Naive thymus-derived CD4-positive, alpha-beta T cell (primary cell): ENCODE measurements around the gene CHKB. TPM values are rescaled to one million over a fixed set of nuclear protein-coding genes. Genes with fewer than 3 reads are reported as not detected.

Experiments
- ATAC-seq: fragments of 150-1000 bp; cut with Tn5 transposase; 2 replicates; pipeline ENCODE4 v1.10.0; 2021; ENCODE audit warnings: mild to moderate bottlenecking, moderate library complexity
- CTCF ChIA-PET: fragments of 350-600 bp; sonication (Branson Sonifier 250); formaldehyde crosslinking; loops from one replicate; lab custom pipeline; 2021; ENCODE audit warnings: antibody characterized with exemption; lab: Charles Lee
- POLR2A ChIA-PET: fragments of 350-600 bp; sonication (Branson Sonifier 250); formaldehyde crosslinking; loops from one replicate; lab custom pipeline; 2021; ENCODE audit warnings: antibody characterized with exemption, inconsistent platforms; lab: Charles Lee
- DNase-seq, 9 donors: peaks; one replicate each; pipeline versions ENCODE4 v3.0.0 to v3.0.0-alpha.2; 2020 to 2022; ENCODE audit warnings: mixed read lengths in 1 of 9
- H3K27ac ChIP-seq: one replicate; pipeline ENCODE4 v1.7.0; 2013; ENCODE audit warnings: mild to moderate bottlenecking, low read depth, low read length, moderate library complexity
- H3K27me3 ChIP-seq, 2 donors: one replicate each; pipeline ENCODE4 v1.7.0; 2013; ENCODE audit warnings: low read length in 2 of 2, mild to moderate bottlenecking in 2 of 2, moderate library complexity in 2 of 2; ENCODE audit not compliant: control insufficient read depth in 2 of 2, insufficient read depth in 2 of 2
- H3K36me3 ChIP-seq, 3 experiments: 1 replicate in 2 of 3; 2 replicates in 1 of 3; pipeline ENCODE4 v1.7.0; 2013; ENCODE audit warnings: low read length in 3 of 3, mild to moderate bottlenecking in 3 of 3, moderate library complexity in 1 of 3; ENCODE audit not compliant: insufficient read depth in 3 of 3, control insufficient read depth in 2 of 3
- H3K4me1 ChIP-seq, 2 donors: one replicate each; pipeline ENCODE4 v1.7.0; 2013; ENCODE audit warnings: low read length in 2 of 2, mild to moderate bottlenecking in 2 of 2, moderate library complexity in 1 of 2; ENCODE audit not compliant: control insufficient read depth in 2 of 2, insufficient read depth in 2 of 2
- H3K4me3 ChIP-seq: 2 replicates; pipeline ENCODE4 v1.7.0; 2013; ENCODE audit warnings: mild to moderate bottlenecking, low read length
- H3K9me3 ChIP-seq, 3 experiments: 1 replicate in 2 of 3; 2 replicates in 1 of 3; pipeline ENCODE4 v1.7.0; 2013; ENCODE audit warnings: low read length in 3 of 3; ENCODE audit not compliant: control insufficient read depth in 2 of 3
- H3K27ac Mint-ChIP-seq, 9 donors: one replicate each; pipeline ENCODE4 v1.8.0; 2020 to 2022; ENCODE audit warnings: mixed read lengths in 9 of 9, mild to moderate bottlenecking in 8 of 9, moderate library complexity in 5 of 9, inconsistent platforms in 2 of 9
- H3K27me3 Mint-ChIP-seq, 5 donors: one replicate each; pipeline ENCODE4 v1.8.0; 2021 to 2022; ENCODE audit warnings: mixed read lengths in 5 of 5, mild to moderate bottlenecking in 1 of 5
- H3K36me3 Mint-ChIP-seq, 5 donors: one replicate each; pipeline ENCODE4 v1.8.0; 2020 to 2022; ENCODE audit warnings: mixed read lengths in 5 of 5, mild to moderate bottlenecking in 3 of 5, inconsistent platforms in 1 of 5
- H3K4me1 Mint-ChIP-seq, 7 donors: one replicate each; pipeline ENCODE4 v1.8.0; 2020 to 2022; ENCODE audit warnings: mixed read lengths in 7 of 7, mild to moderate bottlenecking in 3 of 7, inconsistent platforms in 1 of 7
- H3K4me3 Mint-ChIP-seq, 10 donors: one replicate each; pipeline ENCODE4 v1.8.0; 2020 to 2022; ENCODE audit warnings: mild to moderate bottlenecking in 10 of 10, mixed read lengths in 10 of 10, moderate library complexity in 6 of 10, inconsistent platforms in 2 of 10
- H3K9me3 Mint-ChIP-seq, 11 donors: one replicate each; pipeline ENCODE4 v1.8.0; 2020 to 2022; ENCODE audit warnings: mixed read lengths in 11 of 11, mild to moderate bottlenecking in 4 of 11, inconsistent platforms in 1 of 11, moderate library complexity in 1 of 11
- intact Hi-C, 2 donors: fragments of 100-400 bp; cut with micrococcal nuclease; formaldehyde crosslinking; loops; one replicate each; pipeline ENCODE4 v1.15.1; 2023
- polyA plus RNA-seq, 2 donors: library from polyadenylated mRNA; unstranded; fragments of 300-500 nt; fragmentation: Illumina TruSeq; gene quantifications; one replicate each; pipeline ENCODE4 v1.2.3, GENCODE V29; 2021
- total RNA-seq, 6 experiments: library from RNA in 5 of 6; stranded (reverse) in 5 of 6; gene quantifications; 1 replicate in 5 of 6; 2 replicates in 1 of 6; pipeline ENCODE4 v1.2.3 and lab custom pipeline; 2021 to 2026

The CHKB gene
- total and polyA plus RNA-seq, 7 experiments from 2014 or later = 24.2 to 214 (median 158) TPM

DNA sequence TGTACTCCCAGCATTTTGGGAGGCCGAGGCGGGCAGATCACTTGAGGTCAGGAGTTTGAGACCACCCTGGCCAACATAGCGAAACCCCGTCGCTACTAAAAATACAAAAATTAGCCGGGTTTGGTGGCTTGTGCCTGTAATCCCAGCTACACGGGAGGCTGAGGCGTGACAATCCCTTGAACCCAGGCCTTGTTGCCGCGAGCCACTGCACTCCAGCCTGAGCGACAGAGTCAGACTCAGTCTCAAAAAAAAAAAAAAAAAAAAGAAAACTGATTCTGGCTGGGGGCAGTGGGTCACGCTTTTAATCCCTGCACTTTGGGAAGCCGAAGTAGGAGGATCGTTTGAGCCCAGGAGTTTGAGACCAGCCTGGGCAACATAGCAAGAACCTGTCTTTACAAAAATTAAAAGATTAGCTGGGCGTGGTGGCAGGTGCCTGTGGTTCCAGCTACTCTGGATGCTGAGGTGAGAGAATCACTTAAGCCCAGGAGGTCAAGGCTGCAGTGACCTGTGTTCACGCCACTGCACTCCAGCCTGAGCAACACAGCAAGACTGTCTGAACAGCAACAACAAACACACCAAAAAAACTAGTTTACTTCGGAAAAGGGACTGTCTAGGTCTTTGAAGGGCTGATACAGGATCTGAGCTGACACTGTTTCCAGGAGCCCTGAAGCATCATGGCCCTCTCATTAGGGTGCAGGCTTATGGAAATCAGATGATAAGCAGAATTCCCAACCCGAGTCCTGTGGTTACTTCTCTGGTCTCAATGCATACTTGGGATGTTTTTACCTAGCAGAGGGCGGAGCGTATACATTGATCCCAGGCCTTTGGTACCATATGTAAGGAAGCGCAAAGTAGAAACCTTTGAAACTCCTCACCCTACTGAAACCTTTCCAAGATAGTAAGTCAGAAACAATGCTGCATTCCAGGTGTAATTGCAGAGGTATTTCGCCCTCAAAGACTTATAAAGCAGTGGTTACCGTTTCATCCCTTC, 1.8 kb upstream of the CHKB start:
- no peak overlapping the region for H3K27ac Mint-ChIP-seq
- peaks cover 0 to 12% (median 4%) of the 10 kb centered on the region in 5 donors for H3K36me3 Mint-ChIP-seq
- Histone ChIP-seq H3K36me3 (peaks cover 0 to 18% (median 0%) of the 10 kb centered on the region in 3 experiments), H3K27ac (no peak overlapping the region), H3K4me1 (peaks cover 16 to 18% of the 10 kb centered on the region in 2 donors), H3K4me3 (no peak overlapping the region), H3K27me3 (no peaks in the 10 kb centered on the region), H3K9me3 (no peaks in the 10 kb centered on the region)
- no peak for DNase-seq
- peak overlapping the region; percentile 81 to 94 (median 90) for H3K4me3 Mint-ChIP-seq
- peaks cover 0 to 1% (median 0%) of the 10 kb centered on the region in 5 donors for H3K27me3 Mint-ChIP-seq
- ATAC-seq = no peak
- no peaks in the 10 kb centered on the region for H3K9me3 Mint-ChIP-seq
- CTCF ChIA-PET = interaction anchor here (1.0 kb wide), 1 partner anchor 21 kb away, joined by 3 read pairs; no protein-coding TSS in a partner anchor
- intact Hi-C loops = loop anchor here in 1 of 2 donors (10.0 kb wide), 1 partner anchor 310 kb away; the partner anchor contains the start of gene MAPK11
- POLR2A ChIA-PET = interaction anchor here (0.9 to 3.7 kb wide), 3 partner anchors 20 to 37 kb away, joined by 3 to 33 read pairs (median 3); partner anchors contain the start of gene SYCE3
- peaks cover 0 to 34% (median 18%) of the 10 kb centered on the region in 7 donors for H3K4me1 Mint-ChIP-seq

DNA sequence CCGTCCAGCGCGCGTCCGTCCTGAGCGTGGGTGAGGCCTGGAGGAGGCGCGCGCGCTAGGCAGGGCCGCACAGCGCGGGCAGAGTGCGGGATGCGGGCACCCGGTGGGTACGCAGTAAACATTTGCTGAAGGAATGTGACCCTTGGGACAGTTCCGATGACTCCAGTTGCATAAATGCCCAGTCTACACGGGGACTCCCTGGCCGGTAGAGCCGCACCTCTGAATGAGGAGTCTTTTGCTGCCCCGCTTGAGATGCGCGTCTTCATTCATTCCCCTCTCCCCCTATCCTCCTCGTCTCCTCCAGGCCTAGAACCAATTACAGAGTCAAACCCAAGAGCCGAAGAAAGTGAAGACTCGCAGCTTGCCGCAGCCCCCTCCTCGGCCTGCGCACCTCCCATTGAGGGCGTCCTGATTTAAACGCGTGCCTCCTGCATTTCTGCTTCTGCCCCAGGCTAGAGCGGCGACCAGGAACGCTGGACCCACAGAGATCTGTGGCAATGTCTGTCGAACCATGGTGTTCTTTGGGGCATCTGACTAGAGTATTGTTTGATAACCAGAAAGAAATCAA, 729 bp upstream of the CHKB start:
- no peaks in the 10 kb centered on the region for H3K9me3 ChIP-seq
- H3K4me1 ChIP-seq = peaks cover 16 to 18% of the 10 kb centered on the region in 2 donors
- ChIA-PET POLR2A (interaction anchor here (1.0 to 3.7 kb wide), 9 partner anchors 12 to 76 kb away, joined by 3 to 33 read pairs (median 7); partner anchors contain the start of genes LMF2, NCAPH2, SCO2 and SYCE3), CTCF (interaction anchor here (2.2 kb wide), 1 partner anchor 37 kb away, joined by 8 read pairs; no protein-coding TSS in a partner anchor)
- H3K36me3 ChIP-seq = peaks cover 0 to 25% (median 0%) of the 10 kb centered on the region in 3 experiments
- H3K27me3 ChIP-seq = no peaks in the 10 kb centered on the region
- peak overlapping the region; percentile 80 for H3K4me3 ChIP-seq
- ATAC-seq (peak; percentile 16), DNase-seq (no peak)
- intact Hi-C loops = loop anchor here (1.0 to 10.0 kb wide), 10 partner anchors 17 to 383 kb away; partner anchors contain the start of genes ARSA (in 1 of the 2), MAPK11 (in 1 of the 2), MAPK8IP2 (in 1 of the 2) and SBF1 (in 1 of the 2)
- H3K9me3 Mint-ChIP-seq = no peaks in the 10 kb centered on the region
- peak overlapping the region; percentile 81 to 94 (median 90) for H3K4me3 Mint-ChIP-seq
- H3K36me3 Mint-ChIP-seq = peaks cover 0 to 12% (median 4%) of the 10 kb centered on the region in 5 donors
- H3K27ac ChIP-seq = peak overlapping the region; percentile 99
- H3K27me3 Mint-ChIP-seq = no peaks in the 10 kb centered on the region
- peaks cover 0 to 35% (median 18%) of the 10 kb centered on the region in 7 donors for H3K4me1 Mint-ChIP-seq
- peak overlapping the region; percentile 12 to 96 (median 91) for H3K27ac Mint-ChIP-seq

DNA sequence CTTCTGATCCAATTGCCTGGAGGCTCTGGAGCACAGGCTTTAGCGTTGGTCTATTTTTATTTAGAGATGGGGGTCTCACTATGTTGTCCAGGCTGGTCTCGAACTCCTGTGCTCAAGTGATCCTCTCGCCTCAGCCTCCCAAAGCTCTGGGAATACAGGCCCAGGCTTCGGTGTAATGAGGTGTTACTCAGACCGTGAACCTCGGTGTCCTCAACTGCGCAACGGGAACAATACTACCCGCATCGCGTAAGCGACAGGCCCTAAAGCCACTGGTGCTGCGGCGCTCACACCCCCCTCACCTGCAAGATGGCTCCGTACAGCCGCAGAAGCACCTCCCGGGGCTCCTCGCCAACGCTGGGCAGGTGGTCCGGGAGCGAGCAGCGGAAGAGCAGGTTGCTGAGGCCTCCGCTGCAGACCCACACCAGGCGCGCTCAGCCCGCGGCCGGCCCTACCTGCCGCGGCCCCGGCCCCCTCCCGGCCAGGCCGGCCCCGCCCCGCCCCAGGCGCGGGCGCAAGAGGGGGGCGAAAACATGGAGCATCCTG, 628 bp downstream of the CHKB start:
- peak overlapping the region; percentile 80 for H3K4me3 ChIP-seq
- peaks cover 16 to 18% of the 10 kb centered on the region in 2 donors for H3K4me1 ChIP-seq
- peak in 1 of 9 donors; percentile 34 for DNase-seq
- H3K27me3 ChIP-seq = no peaks in the 10 kb centered on the region
- H3K36me3 ChIP-seq = peaks cover 0 to 25% (median 0%) of the 10 kb centered on the region in 3 experiments
- ChIA-PET POLR2A (interaction anchor here (0.6 to 3.7 kb wide), 17 partner anchors 13 to 390 kb away, joined by 3 to 33 read pairs (median 4); partner anchors contain the start of genes ARSA, LMF2, NCAPH2 and SCO2), CTCF (interaction anchor here (2.2 kb wide), 1 partner anchor 39 kb away, joined by 8 read pairs; no protein-coding TSS in a partner anchor)
- peak overlapping the region; percentile 99 for H3K27ac ChIP-seq
- peak overlapping the region; percentile 84 to 97 (median 92) for H3K4me3 Mint-ChIP-seq
- H3K9me3 Mint-ChIP-seq = no peaks in the 10 kb centered on the region
- intact Hi-C loops = loop anchor here (1.0 to 10.0 kb wide), 12 partner anchors 20 to 381 kb away; partner anchors contain the start of genes NCAPH2 (in 2 of the 2), ARSA (in 1 of the 2), MAPK11 (in 1 of the 2) and SBF1 (in 1 of the 2)
- no peaks in the 10 kb centered on the region for H3K27me3 Mint-ChIP-seq
- H3K27ac Mint-ChIP-seq = peak overlapping the region; percentile 84 to 96 (median 93)
- H3K9me3 ChIP-seq = no peaks in the 10 kb centered on the region
- H3K4me1 Mint-ChIP-seq = peaks cover 5 to 40% (median 22%) of the 10 kb centered on the region in 7 donors
- ATAC-seq = no peak
- peaks cover 0 to 12% (median 4%) of the 10 kb centered on the region in 5 donors for H3K36me3 Mint-ChIP-seq

DNA sequence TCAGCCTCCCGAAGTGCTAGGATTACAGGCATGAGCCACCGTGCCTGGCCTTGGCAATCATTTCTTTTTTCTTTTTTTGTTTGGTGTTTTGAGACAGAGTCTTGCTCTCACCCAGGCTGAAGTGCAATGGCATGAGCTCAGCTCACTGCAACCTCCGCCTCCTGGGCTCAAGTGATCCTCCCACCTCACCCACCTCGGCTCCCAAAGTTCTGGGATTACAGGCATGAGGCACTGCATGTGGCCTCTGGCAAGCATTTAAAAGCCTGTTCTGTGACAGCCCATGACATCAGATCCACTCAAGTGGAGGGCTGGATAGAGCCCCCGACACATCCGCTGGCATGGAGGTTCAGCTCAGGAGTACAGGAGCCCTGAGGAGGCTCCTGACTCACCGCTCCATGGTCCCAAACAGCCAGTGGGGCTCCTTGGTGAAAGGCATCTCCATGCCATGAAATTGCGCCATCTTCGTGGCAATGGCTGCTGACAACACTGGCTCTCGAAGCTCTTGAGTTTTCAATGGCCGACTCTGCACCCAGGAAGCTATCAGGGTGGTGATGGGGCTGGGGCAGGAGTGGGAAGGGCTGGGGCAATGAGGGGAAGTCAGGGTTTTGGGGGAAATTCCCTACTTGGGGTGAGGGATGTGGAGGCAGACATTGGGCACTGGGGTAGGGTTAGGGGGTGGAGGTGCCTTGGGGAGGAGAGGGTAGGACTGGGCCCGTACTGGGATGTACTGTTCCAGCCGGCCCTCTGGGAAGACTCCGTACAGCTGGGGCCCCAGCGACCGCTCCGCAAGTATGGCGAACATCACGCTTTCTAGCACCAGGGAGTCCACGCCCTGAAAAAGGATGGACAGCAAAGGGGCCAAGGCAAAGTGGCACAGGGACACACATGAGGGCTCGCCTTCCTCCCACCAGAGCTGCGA, 1.4 kb downstream of the CHKB start:
- H3K27ac Mint-ChIP-seq = peak overlapping the region; percentile 28 to 96 (median 87)
- H3K4me1 Mint-ChIP-seq = peaks cover 5 to 40% (median 24%) of the 10 kb centered on the region in 7 donors
- intact Hi-C loops = loop anchor here in 1 of 2 donors (10.0 kb wide), 1 partner anchor 306 kb away; the partner anchor contains the start of gene MAPK11
- POLR2A ChIA-PET = interaction anchor here (0.6 to 3.7 kb wide), 13 partner anchors 12 to 96 kb away, joined by 3 to 33 read pairs (median 5); partner anchors contain the start of genes SCO2 and SYCE3
- peak overlapping the region; percentile 99 for H3K27ac ChIP-seq
- no peak for ATAC-seq
- peak overlapping the region; percentile 81 to 92 (median 87) for H3K4me3 Mint-ChIP-seq
- CTCF ChIA-PET = interaction anchor here (0.8 to 2.2 kb wide), 2 partner anchors 39 to 256 kb away, joined by 3 to 8 read pairs; no protein-coding TSS in a partner anchor
- H3K36me3 Mint-ChIP-seq = peaks cover 0 to 12% (median 4%) of the 10 kb centered on the region in 5 donors
- no peaks in the 10 kb centered on the region for H3K27me3 ChIP-seq
- H3K27me3 Mint-ChIP-seq = no peaks in the 10 kb centered on the region
- H3K4me1 ChIP-seq = peaks cover 16 to 18% of the 10 kb centered on the region in 2 donors
- peaks cover 0 to 29% (median 0%) of the 10 kb centered on the region in 3 experiments for H3K36me3 ChIP-seq
- peak overlapping the region; percentile 80 for H3K4me3 ChIP-seq
- H3K9me3 ChIP-seq = no peaks in the 10 kb centered on the region
- no peak for DNase-seq
- no peaks in the 10 kb centered on the region for H3K9me3 Mint-ChIP-seq

DNA sequence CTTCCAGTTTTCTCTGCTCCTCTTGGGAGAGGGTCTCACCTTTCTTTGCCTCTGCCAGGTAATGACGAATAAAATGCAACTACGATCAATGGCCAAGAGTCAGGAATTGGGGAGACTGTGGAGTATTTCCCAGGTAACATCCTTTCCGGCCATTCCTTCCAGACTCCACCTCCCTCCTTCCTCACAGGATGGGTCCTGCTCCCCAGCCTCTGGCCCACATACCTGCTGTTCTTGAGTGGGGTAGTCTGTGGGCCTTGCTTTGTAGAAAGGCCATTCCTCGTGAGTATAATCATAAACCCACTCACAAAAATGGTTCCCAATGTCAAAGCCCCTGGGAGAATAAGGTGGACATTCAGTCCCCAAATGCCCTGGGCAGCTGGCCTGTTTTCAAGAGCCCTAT, 2.9 kb downstream of the CHKB start:
- Histone ChIP-seq H3K9me3 (no peaks in the 10 kb centered on the region), H3K36me3 (peaks cover 0 to 34% (median 0%) of the 10 kb centered on the region in 3 experiments), H3K27me3 (no peaks in the 10 kb centered on the region), H3K4me3 (no peak overlapping the region), H3K4me1 (peaks cover 16 to 18% of the 10 kb centered on the region in 2 donors), H3K27ac (no peak overlapping the region)
- Mint-ChIP-seq H3K27me3 (no peaks in the 10 kb centered on the region), H3K27ac (peak overlapping the region in 3 of 9 donors; percentile 26 to 43 (median 43)), H3K4me1 (peaks cover 5 to 33% (median 24%) of the 10 kb centered on the region in 7 donors), H3K36me3 (peaks cover 0 to 12% (median 4%) of the 10 kb centered on the region in 5 donors), H3K4me3 (peak overlapping the region in 2 of 10 donors; percentile 37 to 73), H3K9me3 (no peaks in the 10 kb centered on the region)
- intact Hi-C loops = loop anchor here in 1 of 2 donors (10.0 kb wide), 1 partner anchor 305 kb away; the partner anchor contains the start of gene MAPK11
- ChIA-PET CTCF (no interaction called here), POLR2A (interaction anchor here (1.0 to 1.5 kb wide), 2 partner anchors 30 to 54 kb away, joined by 3 to 4 read pairs; partner anchors contain the start of gene SCO2)
- DNase-seq (no peak), ATAC-seq (no peak)
